GM23338 (cell line): Measurements from ENCODE around the gene TMPRSS13. TPM values are rescaled to one million over a fixed set of nuclear protein-coding genes. Genes with fewer than 3 reads are reported as not detected.

Experiments
- ATAC-seq: fragments of 200-7000 bp; cut with Tn5 transposase; 3 replicates; pipeline ENCODE4 v1.9.1; 2020
- DNase-seq: peaks from one replicate; pipeline ENCODE4 v3.0.0-alpha.2; 2015; ENCODE audit warnings: low spot score
- H2AFZ ChIP-seq: fragments of 200-600 bp; sonication (generic); 2 replicates; pipeline ENCODE4 v1.8.0; 2016; ENCODE audit warnings: antibody characterized with exemption, mild to moderate bottlenecking, moderate library complexity
- H3F3A ChIP-seq: fragments of 200-600 bp; sonication (generic); replicated peaks from 2 replicates; pipeline ENCODE4 v1.8.0; 2017; ENCODE audit warnings: antibody characterized with exemption, mixed run types, low read depth
- H3K27ac ChIP-seq: fragments of 200-600 bp; sonication (generic); 2 replicates; pipeline ENCODE4 v1.6.1; 2016; ENCODE audit warnings: low read depth
- H3K27me3 ChIP-seq: fragments of 200-600 bp; sonication (generic); 2 replicates; pipeline ENCODE4 v1.8.0; 2016; ENCODE audit warnings: mild to moderate bottlenecking, mixed run types, moderate library complexity; ENCODE audit not compliant: insufficient read depth
- H3K36me3 ChIP-seq: fragments of 200-600 bp; sonication (generic); 2 replicates; pipeline ENCODE4 v1.8.0; 2016; ENCODE audit warnings: mild to moderate bottlenecking; ENCODE audit not compliant: insufficient read depth
- H3K4me1 ChIP-seq: fragments of 200-600 bp; sonication (generic); 2 replicates; pipeline ENCODE4 v1.8.0; 2016; ENCODE audit warnings: mild to moderate bottlenecking, moderate library complexity; ENCODE audit not compliant: insufficient read depth
- H3K4me2 ChIP-seq: fragments of 200-600 bp; sonication (generic); 2 replicates; pipeline ENCODE4 v1.7.1; 2017; ENCODE audit warnings: mixed run types
- H3K4me3 ChIP-seq: fragments of 200-600 bp; sonication (generic); 2 replicates; pipeline ENCODE4 v1.6.1; 2016; ENCODE audit warnings: mixed run types
- H3K79me2 ChIP-seq: fragments of 200-600 bp; sonication (generic); replicated peaks from 2 replicates; pipeline ENCODE4 v1.8.0; 2017; ENCODE audit warnings: mild to moderate bottlenecking; ENCODE audit not compliant: insufficient read depth
- H3K9me2 ChIP-seq: fragments of 200-600 bp; sonication (generic); 2 replicates; pipeline ENCODE4 v1.8.0; 2017; ENCODE audit not compliant: insufficient read depth
- H4K20me1 ChIP-seq: fragments of 200-600 bp; sonication (generic); replicated peaks from 2 replicates; pipeline ENCODE4 v1.8.0; 2017; ENCODE audit warnings: mild to moderate bottlenecking; ENCODE audit not compliant: insufficient read depth
- H3K27ac Mint-ChIP-seq: 2 replicates; pipeline ENCODE4 v1.8.0; 2020; ENCODE audit warnings: inconsistent platforms, mild to moderate bottlenecking, moderate library complexity, mixed read lengths
- H3K27me3 Mint-ChIP-seq: 3 replicates; pipeline ENCODE4 v1.8.0; 2022; ENCODE audit warnings: low read depth, mild to moderate bottlenecking, moderate library complexity, mixed read lengths, inconsistent platforms; ENCODE audit not compliant: insufficient read depth, poor library complexity
- H3K36me3 Mint-ChIP-seq: 3 replicates; pipeline ENCODE4 v1.8.0; 2021; ENCODE audit warnings: low read depth, mild to moderate bottlenecking, inconsistent platforms, moderate library complexity, mixed read lengths
- H3K4me1 Mint-ChIP-seq: 3 replicates; pipeline ENCODE4 v1.8.0; 2020; ENCODE audit warnings: mild to moderate bottlenecking, inconsistent platforms, mixed read lengths
- H3K4me3 Mint-ChIP-seq: 3 replicates; pipeline ENCODE4 v1.8.0; 2021; ENCODE audit warnings: moderate library complexity, mild to moderate bottlenecking, inconsistent platforms, mixed read lengths
- H3K9me3 Mint-ChIP-seq: 3 replicates; pipeline ENCODE4 v1.8.0; 2020; ENCODE audit warnings: moderate library complexity, mild to moderate bottlenecking, inconsistent platforms, mixed read lengths
- CREB1 ChIP-seq: fragments of 250-450 bp; sonication (Bioruptor Pico); IDR thresholded peaks from 2 replicates; pipeline ENCODE4 v1.5.0; 2020; ENCODE audit warnings: low read depth, mild to moderate bottlenecking, moderate library complexity
- CTCF ChIP-seq, 2 experiments: fragments of 200-600 bp in 1 of 2; sonication (generic) in 1 of 2; conservative IDR thresholded peaks; 2 replicates each; pipeline versions ENCODE4 v1.5.1 to v1.6.1; 2016 to 2017; ENCODE audit warnings: antibody characterized with exemption in 2 of 2, low read depth in 2 of 2, mild to moderate bottlenecking in 2 of 2, moderate library complexity in 1 of 2
- ETS1 ChIP-seq: IDR thresholded peaks from 2 replicates; pipeline ENCODE4 v1.6.1; 2016; ENCODE audit warnings: antibody characterized with exemption
- EZH2 ChIP-seq: fragments of 200-600 bp; sonication (generic); IDR thresholded peaks from one replicate; pipeline ENCODE4 v1.8.0; 2017; ENCODE audit warnings: antibody characterized with exemption, mild to moderate bottlenecking, low read depth; ENCODE audit not compliant: unreplicated experiment
- EZH2phosphoT487 ChIP-seq: fragments of 200-600 bp; sonication (generic); IDR thresholded peaks from one replicate; pipeline ENCODE4 v1.8.1; 2018; ENCODE audit warnings: antibody characterized with exemption; ENCODE audit not compliant: unreplicated experiment
- JUNB ChIP-seq: IDR thresholded peaks from one replicate; pipeline ENCODE4 v1.6.1; 2016; ENCODE audit warnings: antibody characterized with exemption; ENCODE audit not compliant: unreplicated experiment
- NANOG ChIP-seq: IDR thresholded peaks from 2 replicates; pipeline ENCODE4 v1.6.1; 2016; ENCODE audit warnings: antibody characterized with exemption, borderline replicate concordance
- POLR2AphosphoS5 ChIP-seq: IDR thresholded peaks from 2 replicates; pipeline ENCODE4 v1.6.1; 2016; ENCODE audit warnings: antibody characterized with exemption, low read depth
- STAT1 ChIP-seq: IDR thresholded peaks from one replicate; pipeline ENCODE4 v1.6.1; 2016; ENCODE audit warnings: antibody characterized with exemption; ENCODE audit not compliant: unreplicated experiment
- ZNF114 ChIP-seq: fragments of 250-450 bp; sonication (Bioruptor Pico); IDR thresholded peaks from 2 replicates; pipeline ENCODE4 v1.5.0; 2020; ENCODE audit warnings: mild to moderate bottlenecking, moderate library complexity
- ZNF331 ChIP-seq: fragments of 250-450 bp; sonication (Bioruptor Pico); IDR thresholded peaks from 2 replicates; pipeline ENCODE4 v1.5.0; 2020; ENCODE audit warnings: low read depth, mild to moderate bottlenecking, moderate library complexity
- ZNF462 ChIP-seq: fragments of 250-450 bp; sonication (Bioruptor Pico); IDR thresholded peaks from 2 replicates; pipeline ENCODE4 v1.5.0; 2020; ENCODE audit warnings: mild to moderate bottlenecking, moderate library complexity
- polyA plus RNA-seq: library from polyadenylated mRNA; unstranded; fragments of >200 nt; fragmentation: Nextera tagmentation; extraction: Ambion mirVana; gene quantifications from 2 replicates; pipeline ENCODE4 v1.2.1, GENCODE V29; 2016
- total RNA-seq: library from RNA; depleted of rRNA; stranded (reverse); fragments of >200 nt; shearing (Covaris generic); gene quantifications from 2 replicates; pipeline ENCODE4 v1.2.3, GENCODE V29; 2014
- TF ChIP-seq, protein P1 (sequence below): IDR thresholded peaks from one replicate; pipeline ENCODE4 v1.6.1; 2018; ENCODE audit warnings: antibody characterized with exemption; ENCODE audit not compliant: unreplicated experiment

TMPRSS13 gene
- total and polyA plus RNA-seq, 2 experiments from 2014 or later, result 0.31 TPM; not detected in 1

DNA sequence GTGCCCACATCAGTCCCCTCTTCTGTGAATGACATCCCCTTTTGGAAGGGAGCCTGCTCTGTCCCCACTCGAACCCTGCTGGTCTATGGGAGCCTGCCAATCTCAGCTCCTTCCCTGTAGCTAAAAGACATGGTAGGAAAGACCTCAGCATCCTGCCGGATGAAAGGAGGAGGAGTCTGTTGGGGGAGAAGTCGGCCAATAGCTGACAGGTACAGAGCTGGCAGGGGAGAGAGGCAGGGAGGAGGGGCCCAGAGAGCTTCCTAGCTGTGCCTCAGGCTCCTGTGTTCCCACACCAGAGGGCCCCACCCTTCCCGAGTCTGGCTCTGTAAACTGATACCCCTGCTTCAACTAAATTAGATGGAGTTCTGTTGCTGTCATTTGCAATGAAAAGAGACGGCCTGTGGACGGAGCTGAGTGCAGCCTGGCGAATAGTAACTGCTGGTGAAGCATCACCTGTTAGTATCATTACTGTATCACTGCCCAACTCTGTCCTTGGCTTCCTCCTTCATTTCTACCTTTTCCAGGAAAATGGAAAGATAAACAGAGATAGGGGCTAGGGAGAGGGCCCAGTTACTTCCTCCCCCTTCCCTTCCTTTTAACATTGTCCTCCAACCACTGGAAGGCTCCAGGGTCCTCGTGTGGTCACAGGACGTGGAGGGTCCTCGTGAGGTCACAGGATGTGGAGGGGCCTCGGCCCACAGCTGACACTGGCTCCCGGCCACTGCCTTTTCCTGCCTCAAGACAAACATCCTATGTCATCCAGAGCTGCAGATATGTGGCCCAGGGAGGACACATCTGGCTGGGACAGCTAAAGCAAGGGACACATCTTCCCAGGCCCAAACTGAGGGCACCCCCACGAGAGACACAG lies 67.8 kb downstream of the TMPRSS13 start:
- H3K79me2 ChIP-seq, result peaks cover 28% of the 10 kb centered on the region
- H3K9me2 ChIP-seq, result no peaks in the 10 kb centered on the region
- H3K27ac Mint-ChIP-seq, result no peak overlapping the region
- ATAC-seq (peak; percentile 100), DNase-seq (peak; percentile 96)
- peaks cover 26% of the 10 kb centered on the region for H3K4me1 Mint-ChIP-seq
- H3K36me3 ChIP-seq, result no peaks in the 10 kb centered on the region
- peaks cover 3% of the 10 kb centered on the region for H3K27me3 Mint-ChIP-seq
- peak overlapping the region; percentile 64 for H3K4me2 ChIP-seq
- H4K20me1 ChIP-seq, result peaks cover 9% of the 10 kb centered on the region
- H2AFZ ChIP-seq, result no peak overlapping the region
- H3K4me3 Mint-ChIP-seq, result peak overlapping the region; percentile 15; the same call in 1 of the 3 replicates
- H3K4me1 ChIP-seq, result peaks cover 18% of the 10 kb centered on the region
- H3K4me3 ChIP-seq, result no peak overlapping the region
- H3K27me3 ChIP-seq, result no peaks in the 10 kb centered on the region
- H3K27ac ChIP-seq, result peak overlapping the region; percentile 45; the same call in 1 of the 2 replicates
- no peaks in the 10 kb centered on the region for H3K36me3 Mint-ChIP-seq
- TF ChIP-seq, protein P1, sequence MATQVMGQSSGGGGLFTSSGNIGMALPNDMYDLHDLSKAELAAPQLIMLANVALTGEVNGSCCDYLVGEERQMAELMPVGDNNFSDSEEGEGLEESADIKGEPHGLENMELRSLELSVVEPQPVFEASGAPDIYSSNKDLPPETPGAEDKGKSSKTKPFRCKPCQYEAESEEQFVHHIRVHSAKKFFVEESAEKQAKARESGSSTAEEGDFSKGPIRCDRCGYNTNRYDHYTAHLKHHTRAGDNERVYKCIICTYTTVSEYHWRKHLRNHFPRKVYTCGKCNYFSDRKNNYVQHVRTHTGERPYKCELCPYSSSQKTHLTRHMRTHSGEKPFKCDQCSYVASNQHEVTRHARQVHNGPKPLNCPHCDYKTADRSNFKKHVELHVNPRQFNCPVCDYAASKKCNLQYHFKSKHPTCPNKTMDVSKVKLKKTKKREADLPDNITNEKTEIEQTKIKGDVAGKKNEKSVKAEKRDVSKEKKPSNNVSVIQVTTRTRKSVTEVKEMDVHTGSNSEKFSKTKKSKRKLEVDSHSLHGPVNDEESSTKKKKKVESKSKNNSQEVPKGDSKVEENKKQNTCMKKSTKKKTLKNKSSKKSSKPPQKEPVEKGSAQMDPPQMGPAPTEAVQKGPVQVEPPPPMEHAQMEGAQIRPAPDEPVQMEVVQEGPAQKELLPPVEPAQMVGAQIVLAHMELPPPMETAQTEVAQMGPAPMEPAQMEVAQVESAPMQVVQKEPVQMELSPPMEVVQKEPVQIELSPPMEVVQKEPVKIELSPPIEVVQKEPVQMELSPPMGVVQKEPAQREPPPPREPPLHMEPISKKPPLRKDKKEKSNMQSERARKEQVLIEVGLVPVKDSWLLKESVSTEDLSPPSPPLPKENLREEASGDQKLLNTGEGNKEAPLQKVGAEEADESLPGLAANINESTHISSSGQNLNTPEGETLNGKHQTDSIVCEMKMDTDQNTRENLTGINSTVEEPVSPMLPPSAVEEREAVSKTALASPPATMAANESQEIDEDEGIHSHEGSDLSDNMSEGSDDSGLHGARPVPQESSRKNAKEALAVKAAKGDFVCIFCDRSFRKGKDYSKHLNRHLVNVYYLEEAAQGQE, result no peak
- TF ChIP-seq ZNF114 (CRISPR knock-in tag) (no peak), CTCF (conservative IDR thresholded peaks at IDR 0.05; ENCODE audit: low read depth in 2 of 2) (no peak), ETS1 (no peak), POLR2AphosphoS5 (no peak), JUNB (no peak), CREB1 (CRISPR knock-in tag) (no peak), EZH2 (no peak), ZNF462 (CRISPR knock-in tag) (no peak), STAT1 (no peak), EZH2phosphoT487 (no peak), NANOG (no peak), ZNF331 (CRISPR knock-in tag) (no peak)
- H3F3A ChIP-seq, result no peaks in the 10 kb centered on the region
- no peaks in the 10 kb centered on the region; the same call in 2 of the 3 replicates for H3K9me3 Mint-ChIP-seq
